NT2/D1 (cell line): ENCODE measurements around the gene UIMC1.

Source experiments
- SUZ12 ChIP-seq: IDR thresholded peaks from 2 replicates; pipeline ENCODE4 v1.6.1; 2011; ENCODE audit not compliant: insufficient read length, insufficient read depth; ENCODE audit errors: extremely low read depth
- YY1 ChIP-seq: IDR thresholded peaks from 2 replicates; pipeline ENCODE4 v1.6.1; 2011; ENCODE audit not compliant: insufficient read length, insufficient read depth
- ZNF274 ChIP-seq: IDR thresholded peaks from 2 replicates; pipeline ENCODE4 v1.6.1; 2011; ENCODE audit warnings: mild to moderate bottlenecking, low read depth, low read length

DNA sequence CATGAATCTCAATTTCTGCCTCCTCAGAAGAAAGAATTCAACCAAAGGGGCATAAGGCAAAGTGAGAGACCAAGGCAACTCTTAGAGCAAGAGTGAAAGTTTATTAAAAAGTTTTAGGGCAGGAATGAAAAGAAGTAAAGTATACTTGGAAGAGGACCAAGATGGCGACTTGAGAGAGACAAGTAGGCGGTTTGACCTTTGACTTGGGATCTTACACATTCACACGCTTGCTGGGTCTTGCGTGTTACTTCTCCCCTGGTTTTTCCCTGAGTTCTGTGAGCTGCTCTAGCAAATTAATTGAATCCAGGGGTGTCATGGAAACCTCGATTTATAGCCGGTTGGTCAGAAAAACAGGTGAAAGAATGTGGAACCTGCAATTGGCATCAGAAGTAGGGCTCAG lies 22.9 kb upstream of the UIMC1 start:
- no peak for TF ChIP-seq YY1
- no peak for TF ChIP-seq ZNF274
- TF ChIP-seq SUZ12: no peak
